GM19328 (cell line): ENCODE data around the gene IFIH1.

ENCODE experiments used
- ATAC-seq: cut with Tn5 transposase; IDR thresholded peaks from one replicate; pipeline ENCODE4 v1.9.1; 2021; ENCODE audit warnings: mild to moderate bottlenecking, moderate library complexity; ENCODE audit not compliant: unreplicated experiment

The IFIH1 gene

GRCh38 chr2:162318328-162319180 lies at the start of gene IFIH1:
Gene IFIH1 (minus strand): TSS chr2:162318684. CDS start chr2:162318307, 377 bp downstream.
- peak; percentile 82 for ATAC-seq

- ATAC-seq = no peak
Observed at GRCh38 chr2:162365392-162365791, 46.9 kb upstream of the IFIH1 start.

GRCh38 chr2:162344617-162344950 lies 26.1 kb upstream of the IFIH1 start:
- no peak for ATAC-seq

- ATAC-seq = peak; percentile 99
Observed at GRCh38 chr2:162343824-162344616, 25.5 kb upstream of the IFIH1 start, which contains the start of gene GCA. Gene GCA (plus strand): TSS chr2:162344132. CDS start chr2:162344249, 117 bp downstream.

- peak; percentile 0 for ATAC-seq
Observed at GRCh38 chr2:162343492-162343823, 25.0 kb upstream of the IFIH1 start.

- ATAC-seq = no peak
Observed at GRCh38 chr2:162342841-162343240, 24.4 kb upstream of the IFIH1 start.

- no peak for ATAC-seq
Observed at GRCh38 chr2:162342321-162342720, 23.8 kb upstream of the IFIH1 start.

- no peak for ATAC-seq
Observed at GRCh38 chr2:162340822-162341221, 22.3 kb upstream of the IFIH1 start.

- no peak for ATAC-seq
Observed at GRCh38 chr2:162337868-162338267, 19.4 kb upstream of the IFIH1 start.

GRCh38 chr2:162333968-162334367 lies 15.5 kb upstream of the IFIH1 start:
- peak; percentile 63 for ATAC-seq

GRCh38 chr2:162330881-162331280 lies 12.4 kb upstream of the IFIH1 start:
- no peak for ATAC-seq

- no peak for ATAC-seq
Observed at GRCh38 chr2:162328424-162329157, 10.1 kb upstream of the IFIH1 start.

- no peak for ATAC-seq
Observed at GRCh38 chr2:162327806-162328205, 9.3 kb upstream of the IFIH1 start.

GRCh38 chr2:162327134-162327769 lies 8.8 kb upstream of the IFIH1 start:
- ATAC-seq = no peak

- no peak for ATAC-seq
Observed at GRCh38 chr2:162324953-162325352, 6.5 kb upstream of the IFIH1 start.

- no peak for ATAC-seq
Observed at GRCh38 chr2:162320864-162321517, 2.5 kb upstream of the IFIH1 start.

- peak; percentile 4 for ATAC-seq
Observed at GRCh38 chr2:162317861-162318327, 590 bp downstream of the IFIH1 start.

GRCh38 chr2:162317058-162317742 lies 1.3 kb downstream of the IFIH1 start:
- no peak for ATAC-seq

- no peak for ATAC-seq
Observed at GRCh38 chr2:162316590-162316989, 1.9 kb downstream of the IFIH1 start.

GRCh38 chr2:162315938-162316337 lies 2.5 kb downstream of the IFIH1 start:
- no peak for ATAC-seq
